NCI-H187 treated with DMSO at 0.1 percent for 48 hours (cell line): Measurements from ENCODE around the gene KLRC3.
"Not testable (repeated sequence)": the region's sequence is repeated elsewhere in the genome, so short reads cannot be mapped to it uniquely, and the experiment has no call there.

Experiments
- DNase-seq: peaks from one replicate; lab custom pipeline; 2025; lab: John Stamatoyannopoulos, UW

The KLRC3 gene

DNA sequence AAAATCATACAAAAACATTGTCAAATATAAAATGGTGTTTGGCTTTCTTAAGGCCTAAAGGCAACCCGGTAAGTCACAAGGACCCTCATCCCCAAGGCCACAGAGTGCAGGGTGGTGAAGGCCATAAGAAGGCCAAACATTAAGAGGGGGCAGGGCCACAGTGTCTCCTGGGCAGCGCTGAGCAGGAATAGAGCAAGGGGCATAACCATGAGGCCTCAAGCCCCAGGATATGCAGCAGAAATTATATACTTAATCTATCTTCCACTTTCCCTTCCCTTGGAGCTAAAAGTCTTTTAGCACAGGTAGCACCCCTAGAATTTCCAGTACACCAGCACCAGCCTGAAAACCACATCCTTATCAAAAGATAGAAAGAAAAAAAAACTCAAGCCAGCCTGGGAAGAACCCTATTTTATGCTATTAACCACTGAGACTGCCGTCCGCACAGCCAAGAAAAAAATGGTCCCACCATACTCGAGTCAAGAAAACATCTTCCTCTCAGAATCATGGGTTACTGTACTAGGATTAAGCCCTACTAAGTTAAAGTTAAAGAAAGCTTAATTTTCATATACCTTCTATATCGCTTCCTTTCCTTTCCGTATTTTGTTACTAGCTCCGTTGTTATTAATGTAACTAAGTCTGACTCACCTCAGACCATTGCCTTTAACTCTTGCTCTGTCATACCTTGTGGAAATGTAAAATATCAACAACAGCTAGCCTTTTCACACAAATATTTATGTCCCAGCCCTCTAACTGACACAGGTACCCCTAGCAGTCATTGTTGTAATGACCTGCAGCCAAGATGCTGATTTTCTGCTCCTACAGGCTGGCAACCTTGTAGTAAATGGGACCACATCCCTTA is 50.6 kb downstream of the KLRC3 start:
- DNase-seq = no peak

DNA sequence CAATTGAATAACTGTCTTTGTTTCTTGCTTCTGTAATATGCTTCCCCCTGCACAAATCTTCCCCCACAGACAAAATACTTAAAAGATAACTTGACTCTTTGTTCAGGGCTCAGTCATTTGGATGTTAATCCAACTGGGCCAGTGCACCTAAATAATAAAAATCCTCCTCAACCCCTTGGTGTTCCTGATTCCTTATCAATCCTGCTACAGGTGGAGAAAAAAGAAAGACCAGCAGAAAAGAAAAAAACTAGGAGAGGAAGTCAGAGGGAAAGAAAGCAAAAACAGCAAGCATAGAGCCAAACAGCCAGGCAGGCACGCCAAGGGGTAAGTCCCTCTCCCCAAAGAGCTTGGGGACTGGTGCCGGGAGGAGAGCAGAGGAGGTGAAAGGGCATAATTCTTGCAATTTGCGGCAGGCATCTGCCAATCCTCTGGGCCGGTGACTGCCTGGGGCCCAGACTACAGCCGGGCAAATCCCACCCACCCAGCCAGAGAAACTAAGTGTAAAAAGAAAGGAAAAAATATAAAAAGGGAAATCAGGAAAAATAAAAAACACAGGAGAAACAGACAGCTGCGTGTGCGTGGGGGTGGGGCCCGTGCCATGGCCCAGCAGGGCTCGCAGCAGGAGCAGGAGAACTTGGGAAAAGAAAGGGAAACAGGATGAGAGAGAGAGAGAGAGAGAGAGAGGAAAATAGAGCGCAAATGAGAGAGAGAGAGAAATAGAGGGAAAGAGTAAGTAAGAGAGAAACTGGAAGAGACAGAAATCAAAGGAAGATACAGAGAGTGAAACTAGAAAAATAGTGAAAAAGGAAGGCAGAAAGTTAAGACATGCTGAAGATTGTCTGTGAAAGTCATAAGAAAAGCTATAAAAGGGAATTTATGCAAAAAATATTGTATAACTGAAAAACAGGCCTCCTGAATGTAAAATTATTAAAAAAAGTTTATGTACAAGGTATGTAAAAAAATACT is 51.9 kb downstream of the KLRC3 start:
- DNase-seq = no peak

DNA sequence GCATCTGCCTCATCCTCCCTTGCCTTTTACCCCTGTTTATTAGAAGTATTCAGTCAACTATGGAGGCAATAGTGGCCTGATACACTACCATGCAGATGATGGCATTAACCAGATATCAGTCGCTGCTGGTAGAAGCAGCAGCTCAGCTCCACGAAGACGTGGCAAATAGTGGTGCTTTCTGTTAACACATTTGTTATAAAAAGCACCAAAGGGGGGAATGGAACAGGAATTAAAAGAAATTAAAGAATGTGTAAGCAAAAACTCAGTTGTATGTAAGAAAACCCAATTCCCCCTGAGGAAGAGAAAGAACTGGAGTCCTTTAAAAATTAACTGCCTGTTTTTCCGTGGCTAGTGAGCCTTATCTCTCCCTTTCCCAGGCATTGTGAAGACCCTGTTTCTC is 52.7 kb downstream of the KLRC3 start:
- DNase-seq = not testable (repeated sequence)

DNA sequence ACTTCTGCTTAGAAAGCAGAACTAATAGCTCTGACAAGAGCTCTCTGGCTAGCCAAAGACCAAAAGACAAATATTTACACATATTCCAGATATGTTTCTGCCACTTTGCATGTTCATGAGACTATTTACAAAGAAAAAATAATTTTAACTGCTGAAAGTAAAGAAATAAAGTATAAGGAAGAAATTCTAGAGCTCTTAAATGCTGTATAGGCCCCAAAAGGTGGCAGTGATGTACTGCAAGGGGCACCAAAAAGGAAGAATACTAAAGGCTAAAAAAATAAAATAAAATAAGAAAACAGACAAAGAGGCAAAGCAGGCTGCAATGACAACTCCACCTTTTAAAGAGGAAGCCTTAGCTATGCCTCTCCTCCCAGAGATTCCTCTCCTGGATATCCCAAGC is 53.5 kb downstream of the KLRC3 start:
- no peak for DNase-seq

DNA sequence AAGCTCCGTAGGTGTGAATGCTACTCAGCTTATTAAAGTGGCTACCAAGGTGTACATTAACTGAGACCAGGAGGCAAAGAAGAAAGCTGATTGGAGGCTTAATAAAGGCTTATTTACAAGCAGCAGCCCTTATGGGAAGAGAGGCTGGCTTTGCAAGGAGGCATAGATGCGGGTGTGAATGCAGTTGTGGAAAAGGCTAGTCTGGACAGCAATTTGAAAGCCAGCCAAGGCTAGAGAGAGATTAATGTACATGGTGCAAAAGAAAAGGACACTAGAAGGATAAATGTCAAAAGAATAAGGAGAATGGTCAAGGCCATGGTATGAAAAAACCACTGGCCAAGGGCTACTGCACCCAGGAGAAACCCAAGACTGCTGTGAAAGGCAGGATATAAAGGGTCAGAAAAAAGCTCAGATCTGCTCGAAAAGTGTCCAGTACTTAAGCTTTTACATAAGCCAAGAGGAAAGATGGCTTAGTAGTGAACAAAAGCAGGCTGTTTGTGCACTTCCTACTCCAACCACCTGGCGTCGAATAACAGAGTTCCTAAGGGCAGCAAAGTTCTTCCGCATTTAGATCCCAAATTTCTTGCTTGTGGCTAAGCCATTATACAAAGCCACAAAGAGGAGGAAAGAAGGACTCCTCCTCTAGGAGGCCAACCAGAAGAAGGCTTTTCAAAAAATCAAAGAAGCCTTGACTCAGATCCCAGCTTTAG is 54.5 kb downstream of the KLRC3 start:
- no peak for DNase-seq

- peak; percentile 71 for DNase-seq
Measured at GRCh38 chr12:10364815-10365622, 55.4 kb downstream of the KLRC3 start.

DNA sequence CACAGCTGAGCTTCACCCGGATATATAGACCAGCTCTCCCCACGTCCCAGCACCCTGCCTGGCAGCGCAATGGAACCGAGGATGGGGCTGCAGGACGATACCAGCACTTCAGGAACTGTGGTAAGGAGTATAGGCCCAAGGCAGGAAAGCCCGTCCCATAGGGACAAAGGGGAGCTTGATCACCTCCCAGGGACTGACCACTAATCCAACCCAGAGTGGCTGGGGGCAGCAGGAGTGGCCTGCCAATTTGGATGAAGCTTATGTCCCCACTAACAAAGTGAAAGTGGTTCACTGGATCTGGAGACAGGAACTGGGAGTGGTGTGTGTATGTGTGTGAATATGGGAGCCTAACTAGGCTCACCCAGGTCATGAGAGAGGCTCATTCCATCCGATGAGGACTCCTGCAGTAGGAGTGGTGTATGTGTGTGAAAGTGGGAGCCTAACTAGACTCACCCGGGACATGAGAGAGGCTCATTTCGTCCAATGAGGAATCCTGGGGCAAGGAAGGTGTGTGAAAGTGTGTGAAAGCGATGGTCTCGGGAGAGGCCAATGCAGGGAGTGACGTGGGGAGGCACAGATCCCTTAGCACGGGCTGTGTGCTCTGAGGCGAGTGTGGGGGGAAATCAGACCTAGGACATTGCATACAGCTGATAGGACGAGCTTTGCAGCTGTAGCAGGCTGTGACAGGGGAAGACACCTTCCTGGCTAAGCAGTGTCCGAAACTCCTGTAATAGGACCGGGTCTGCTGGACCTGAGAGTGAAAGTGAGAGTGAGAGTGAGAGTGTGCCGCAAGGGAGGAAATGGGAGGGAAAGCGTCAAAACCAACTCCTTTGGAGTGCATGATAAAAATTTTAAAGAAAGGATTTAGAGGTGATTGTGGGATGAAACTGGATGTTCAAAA is 56.2 kb downstream of the KLRC3 start:
- no peak for DNase-seq

- no peak for DNase-seq
Measured at GRCh38 chr12:10363658-10363913, 56.8 kb downstream of the KLRC3 start.

- no peak for DNase-seq
Measured at GRCh38 chr12:10362828-10363657, 57.4 kb downstream of the KLRC3 start.

DNA sequence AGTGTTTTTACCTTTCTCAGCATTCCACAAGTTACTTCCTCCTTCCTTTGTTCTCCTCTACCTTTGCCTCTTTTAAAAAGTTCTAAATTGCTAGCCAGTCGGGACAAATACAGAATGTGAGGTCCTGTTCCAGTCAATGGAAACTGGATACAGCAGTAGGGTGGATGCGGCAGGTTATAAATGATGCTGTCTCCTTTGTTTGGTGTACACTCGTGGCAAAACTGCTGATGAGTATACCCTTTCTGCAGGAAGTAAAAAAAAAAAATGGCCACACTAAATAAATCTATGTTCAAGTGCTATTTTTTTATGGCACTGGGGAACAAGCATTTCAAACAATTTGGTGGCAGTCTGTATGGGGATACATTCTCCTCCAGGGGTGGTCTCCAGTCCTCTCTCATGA is 58.1 kb downstream of the KLRC3 start:
- no peak for DNase-seq
